ENCODE data around the gene RBM10. TPM values are rescaled to one million over a fixed set of nuclear protein-coding genes. Genes with fewer than 3 reads are reported as not detected.

RBM10 gene
- total RNA-seq, 1 donor from 2014 or later = 87.7 TPM

- H3K27me3 Mint-ChIP-seq (ENCODE audit: low read depth) = no peaks in the 10 kb centered on the region
- TF ChIP-seq, protein P1, sequence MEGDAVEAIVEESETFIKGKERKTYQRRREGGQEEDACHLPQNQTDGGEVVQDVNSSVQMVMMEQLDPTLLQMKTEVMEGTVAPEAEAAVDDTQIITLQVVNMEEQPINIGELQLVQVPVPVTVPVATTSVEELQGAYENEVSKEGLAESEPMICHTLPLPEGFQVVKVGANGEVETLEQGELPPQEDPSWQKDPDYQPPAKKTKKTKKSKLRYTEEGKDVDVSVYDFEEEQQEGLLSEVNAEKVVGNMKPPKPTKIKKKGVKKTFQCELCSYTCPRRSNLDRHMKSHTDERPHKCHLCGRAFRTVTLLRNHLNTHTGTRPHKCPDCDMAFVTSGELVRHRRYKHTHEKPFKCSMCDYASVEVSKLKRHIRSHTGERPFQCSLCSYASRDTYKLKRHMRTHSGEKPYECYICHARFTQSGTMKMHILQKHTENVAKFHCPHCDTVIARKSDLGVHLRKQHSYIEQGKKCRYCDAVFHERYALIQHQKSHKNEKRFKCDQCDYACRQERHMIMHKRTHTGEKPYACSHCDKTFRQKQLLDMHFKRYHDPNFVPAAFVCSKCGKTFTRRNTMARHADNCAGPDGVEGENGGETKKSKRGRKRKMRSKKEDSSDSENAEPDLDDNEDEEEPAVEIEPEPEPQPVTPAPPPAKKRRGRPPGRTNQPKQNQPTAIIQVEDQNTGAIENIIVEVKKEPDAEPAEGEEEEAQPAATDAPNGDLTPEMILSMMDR (conservative IDR thresholded peaks at IDR 0.05) = no peak
- no peaks in the 10 kb centered on the region for H3K4me1 Mint-ChIP-seq
- no peak overlapping the region for H3K27ac Mint-ChIP-seq (ENCODE audit: unreplicated experiment)
- H3K4me3 Mint-ChIP-seq = no peak overlapping the region
- no peak for DNase-seq (ENCODE audit: low read depth, low spot score)
- no peaks in the 10 kb centered on the region for H3K9me3 Mint-ChIP-seq
- peaks cover 17% of the 10 kb centered on the region for H3K36me3 Mint-ChIP-seq (ENCODE audit: low read depth)
Observed at GRCh38 chrX:47180346-47180745, 35.3 kb downstream of the RBM10 start.

DNA sequence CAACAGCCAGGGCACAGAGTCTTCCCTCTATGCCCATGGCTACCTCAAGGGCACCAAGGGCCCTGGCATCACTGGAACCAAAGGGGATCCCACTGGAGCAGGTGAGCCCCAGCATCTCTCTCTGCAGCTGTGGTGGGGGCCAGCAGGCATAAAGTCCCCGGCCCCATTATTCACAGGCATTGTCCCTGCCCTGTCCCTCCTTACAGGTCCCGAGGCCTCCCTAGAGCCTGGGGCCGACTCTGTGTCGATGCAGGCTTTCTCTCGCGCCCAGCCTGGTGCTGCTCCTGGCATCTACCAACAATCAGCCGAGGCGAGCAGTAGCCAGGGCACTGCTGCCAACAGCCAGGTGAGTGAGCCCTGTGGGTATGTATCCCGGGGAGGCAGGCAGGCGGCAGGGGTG lies 36.3 kb downstream of the RBM10 start:
- no peak for DNase-seq (ENCODE audit: low read depth, low spot score)
- H3K4me1 Mint-ChIP-seq = no peaks in the 10 kb centered on the region

DNA sequence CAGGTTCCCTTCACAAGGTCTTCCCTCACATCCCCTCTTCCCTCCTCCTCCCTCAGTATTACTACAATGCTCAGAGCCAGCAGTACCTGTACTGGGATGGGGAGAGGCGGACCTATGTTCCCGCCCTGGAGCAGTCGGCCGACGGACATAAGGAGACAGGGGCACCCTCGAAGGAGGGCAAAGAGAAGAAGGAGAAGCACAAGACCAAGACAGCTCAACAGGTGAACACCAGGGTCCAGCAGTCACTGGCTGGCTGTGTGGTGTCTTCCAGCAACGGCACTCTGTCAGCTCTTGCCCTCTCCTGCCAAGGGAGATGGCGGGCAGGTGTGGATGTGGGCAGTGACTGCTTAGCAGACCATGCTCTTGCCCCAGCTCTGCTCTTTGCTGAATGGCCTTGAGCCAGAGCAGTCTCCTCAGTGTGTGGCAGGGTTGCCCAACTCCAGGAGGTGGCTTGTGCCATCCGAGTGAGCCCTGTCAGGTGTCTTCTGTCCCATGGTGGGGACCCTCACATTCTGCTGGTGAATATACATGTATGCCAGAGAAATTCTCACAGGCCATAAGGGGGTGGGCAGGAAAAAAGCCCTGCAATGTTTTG lies 37.2 kb downstream of the RBM10 start:
- peaks cover 14% of the 10 kb centered on the region for H3K36me3 Mint-ChIP-seq (ENCODE audit: low read depth)

More for the DNA sequence above, 36.3 kb downstream of the RBM10 start:
- no peak overlapping the region for H3K4me3 Mint-ChIP-seq
- H3K27me3 Mint-ChIP-seq (ENCODE audit: low read depth) = no peaks in the 10 kb centered on the region
- TF ChIP-seq, protein P1 (conservative IDR thresholded peaks at IDR 0.05) = no peak
- peaks cover 15% of the 10 kb centered on the region for H3K36me3 Mint-ChIP-seq (ENCODE audit: low read depth)
- H3K9me3 Mint-ChIP-seq = no peaks in the 10 kb centered on the region
- no peak overlapping the region for H3K27ac Mint-ChIP-seq (ENCODE audit: unreplicated experiment)

GRCh38 chrX:47184486-47184885 lies 39.5 kb downstream of the RBM10 start:
- peaks cover 7% of the 10 kb centered on the region for H3K36me3 Mint-ChIP-seq (ENCODE audit: low read depth)
- TF ChIP-seq, protein P1 (conservative IDR thresholded peaks at IDR 0.05) = no peak
- no peak overlapping the region for H3K4me3 Mint-ChIP-seq
- DNase-seq (ENCODE audit: low read depth, low spot score) = no peak
- no peak overlapping the region for H3K27ac Mint-ChIP-seq (ENCODE audit: unreplicated experiment)
- no peaks in the 10 kb centered on the region for H3K27me3 Mint-ChIP-seq (ENCODE audit: low read depth)
- H3K9me3 Mint-ChIP-seq = no peaks in the 10 kb centered on the region
- no peaks in the 10 kb centered on the region for H3K4me1 Mint-ChIP-seq

More for the DNA sequence above, 37.2 kb downstream of the RBM10 start:
- Mint-ChIP-seq H3K4me3 (no peak overlapping the region), H3K9me3 (no peaks in the 10 kb centered on the region), H3K4me1 (no peaks in the 10 kb centered on the region), H3K27me3 (ENCODE audit: low read depth) (no peaks in the 10 kb centered on the region), H3K27ac (ENCODE audit: unreplicated experiment) (no peak overlapping the region)
- TF ChIP-seq, protein P1 (conservative IDR thresholded peaks at IDR 0.05) = no peak
- no peak for DNase-seq (ENCODE audit: low read depth, low spot score)

DNA sequence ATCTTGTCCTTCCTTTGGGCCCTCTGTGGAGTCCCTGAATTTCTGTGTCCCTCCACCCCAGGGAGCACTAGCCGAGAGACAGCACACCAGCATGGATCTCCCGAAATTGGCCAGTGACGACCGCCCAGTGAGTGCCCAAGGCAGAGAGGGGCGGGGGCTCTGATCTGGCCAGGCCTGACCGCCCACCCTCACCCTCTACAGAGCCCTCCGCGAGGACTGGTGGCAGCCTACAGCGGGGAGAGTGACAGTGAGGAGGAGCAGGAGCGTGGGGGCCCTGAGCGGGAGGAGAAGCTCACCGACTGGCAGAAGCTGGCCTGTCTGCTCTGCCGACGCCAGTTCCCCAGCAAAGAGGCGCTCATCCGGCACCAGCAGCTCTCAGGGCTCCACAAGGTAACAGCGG lies 40.2 kb downstream of the RBM10 start:
- DNase-seq (ENCODE audit: low read depth, low spot score) = no peak
- no peak overlapping the region for H3K4me3 Mint-ChIP-seq
- H3K9me3 Mint-ChIP-seq = no peaks in the 10 kb centered on the region
- H3K27ac Mint-ChIP-seq (ENCODE audit: unreplicated experiment) = no peak overlapping the region
- peaks cover 6% of the 10 kb centered on the region for H3K36me3 Mint-ChIP-seq (ENCODE audit: low read depth)
- no peaks in the 10 kb centered on the region for H3K27me3 Mint-ChIP-seq (ENCODE audit: low read depth)
- H3K4me1 Mint-ChIP-seq = peaks cover under 1% of the 10 kb centered on the region
- TF ChIP-seq, protein P1 (conservative IDR thresholded peaks at IDR 0.05) = no peak
